Activated naive CD8-positive, alpha-beta T cell treated with anti-CD3 and anti-CD28 coated beads, Interleukin-2, amount 10 ng/mL, durations not matched to agents 7 days and 5 days (primary cell): ENCODE results near the gene UBE2I. TPM values are rescaled to one million over a fixed set of nuclear protein-coding genes. Genes with fewer than 3 reads are reported as not detected.
"Not testable (repeated sequence)": the region's sequence is repeated elsewhere in the genome, so short reads cannot be mapped to it uniquely, and the experiment has no call there.

Experiments used
- ATAC-seq: fragments of 150-1000 bp; cut with Tn5 transposase; one replicate; pipeline ENCODE4 v1.10.0; 2021; ENCODE audit warnings: low read depth, moderate library complexity
- POLR2A ChIA-PET: fragments of 350-600 bp; sonication (Branson Sonifier 250); formaldehyde crosslinking; loops from one replicate; lab custom pipeline; 2021; ENCODE audit warnings: antibody characterized with exemption; lab: Charles Lee
- DNase-seq: peaks from one replicate; pipeline ENCODE4 v3.0.0; 2021
- H3K27ac Mint-ChIP-seq: one replicate; pipeline ENCODE4 v1.8.0; 2022; ENCODE audit warnings: mild to moderate bottlenecking, mixed read lengths
- H3K27me3 Mint-ChIP-seq: one replicate; pipeline ENCODE4 v1.8.0; 2022; ENCODE audit warnings: mild to moderate bottlenecking, moderate library complexity, mixed read lengths
- H3K36me3 Mint-ChIP-seq: one replicate; pipeline ENCODE4 v1.8.0; 2021; ENCODE audit warnings: mild to moderate bottlenecking, mixed read lengths
- H3K4me1 Mint-ChIP-seq: one replicate; pipeline ENCODE4 v1.8.0; 2021; ENCODE audit warnings: mixed read lengths
- H3K4me3 Mint-ChIP-seq: one replicate; pipeline ENCODE4 v1.8.0; 2022; ENCODE audit warnings: mild to moderate bottlenecking, moderate library complexity, mixed read lengths
- H3K9me3 Mint-ChIP-seq: one replicate; pipeline ENCODE4 v1.8.0; 2021; ENCODE audit warnings: mixed read lengths
- total RNA-seq, 2 experiments: library from RNA; stranded (reverse); gene quantifications; one replicate each; pipeline ENCODE4 v1.2.3, GENCODE V29; 2021

Gene UBE2I
- total RNA-seq, 2 experiments from 2014 or later, result 211 to 232 TPM

DNA sequence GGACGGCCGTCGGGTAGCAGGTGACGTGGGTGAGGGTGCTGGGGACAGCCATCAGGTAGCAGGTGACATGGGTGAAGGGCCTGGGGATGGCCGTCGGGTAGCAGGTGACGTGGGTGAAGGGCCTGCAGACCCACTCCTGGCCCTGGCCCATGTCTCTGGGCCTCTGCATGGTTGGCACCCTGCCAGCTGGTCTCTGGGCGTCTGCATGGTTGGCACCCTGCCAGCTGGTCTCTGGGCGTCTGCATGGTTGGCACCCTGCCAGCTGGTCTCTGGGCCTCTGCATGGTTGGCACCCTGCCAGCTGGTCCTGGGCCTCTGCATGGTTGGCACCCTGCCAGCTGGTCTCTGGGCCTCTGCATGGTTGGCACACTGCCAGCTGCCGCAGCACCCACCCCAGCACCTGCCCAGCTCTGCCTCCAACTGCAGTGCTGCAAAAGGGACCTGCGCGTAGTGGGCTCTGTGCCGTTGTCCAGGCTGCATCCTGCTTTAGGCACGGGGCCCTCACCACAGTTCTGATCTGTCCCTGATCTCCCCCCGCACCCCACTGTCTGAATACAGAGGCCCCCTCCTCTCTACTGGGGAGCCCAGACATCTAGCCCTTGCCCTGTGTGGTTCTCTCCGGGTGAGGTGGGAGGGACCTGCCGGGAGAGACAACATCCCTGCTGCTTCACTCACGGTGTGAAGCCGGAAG is 37.6 kb upstream of the UBE2I start:
- H3K9me3 Mint-ChIP-seq, H3K36me3 Mint-ChIP-seq, H3K27ac Mint-ChIP-seq, DNase-seq, H3K4me3 Mint-ChIP-seq, H3K4me1 Mint-ChIP-seq, ATAC-seq, H3K27me3 Mint-ChIP-seq, POLR2A ChIA-PET: not testable (repeated sequence)

- Mint-ChIP-seq H3K36me3 (no peaks in the 10 kb centered on the region), H3K4me1 (no peaks in the 10 kb centered on the region), H3K27me3 (peaks cover 3% of the 10 kb centered on the region), H3K9me3 (no peaks in the 10 kb centered on the region), H3K4me3 (no peak overlapping the region), H3K27ac (no peak overlapping the region)
- POLR2A ChIA-PET, result no interaction called here
- no peak for ATAC-seq
- DNase-seq, result no peak
Measured at GRCh38 chr16:1272453-1273198, 36.8 kb upstream of the UBE2I start.

DNA sequence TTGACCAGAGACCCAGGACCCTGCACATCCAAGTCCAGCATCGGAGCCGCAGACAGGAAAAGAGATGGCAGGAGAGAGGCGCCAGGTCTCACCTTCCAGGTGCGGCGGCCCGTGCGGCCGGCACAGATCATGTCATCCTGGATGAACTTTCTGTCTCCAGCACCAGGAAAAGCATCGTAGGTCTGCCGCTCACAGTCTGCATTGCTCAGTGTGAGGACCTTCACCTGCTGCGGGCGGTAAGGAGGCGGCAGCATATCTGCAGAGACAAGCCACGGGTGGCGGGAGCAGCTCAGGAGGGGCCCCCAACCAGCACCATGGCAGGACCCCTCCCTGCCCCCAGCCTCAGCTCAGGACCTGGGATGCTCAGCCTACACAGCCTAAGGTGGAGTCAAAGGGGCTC is 35.6 kb upstream of the UBE2I start:
- no peak overlapping the region for H3K27ac Mint-ChIP-seq
- H3K4me1 Mint-ChIP-seq, result no peaks in the 10 kb centered on the region
- ATAC-seq (no peak), DNase-seq (no peak)
- no peaks in the 10 kb centered on the region for H3K9me3 Mint-ChIP-seq
- POLR2A ChIA-PET, result no interaction called here
- H3K4me3 Mint-ChIP-seq, result no peak overlapping the region
- H3K36me3 Mint-ChIP-seq, result no peaks in the 10 kb centered on the region
- H3K27me3 Mint-ChIP-seq, result peaks cover 7% of the 10 kb centered on the region

- ATAC-seq, result no peak
- DNase-seq, result no peak
- peaks cover 7% of the 10 kb centered on the region for H3K27me3 Mint-ChIP-seq
- no peaks in the 10 kb centered on the region for H3K4me1 Mint-ChIP-seq
- no peaks in the 10 kb centered on the region for H3K36me3 Mint-ChIP-seq
- POLR2A ChIA-PET, result no interaction called here
- no peaks in the 10 kb centered on the region for H3K9me3 Mint-ChIP-seq
- H3K27ac Mint-ChIP-seq, result no peak overlapping the region
- no peak overlapping the region for H3K4me3 Mint-ChIP-seq
Measured at GRCh38 chr16:1274767-1275166, 34.7 kb upstream of the UBE2I start.

- DNase-seq (no peak), ATAC-seq (no peak)
- Mint-ChIP-seq H3K36me3 (no peaks in the 10 kb centered on the region), H3K27me3 (peaks cover 7% of the 10 kb centered on the region), H3K4me3 (no peak overlapping the region), H3K27ac (no peak overlapping the region), H3K4me1 (no peaks in the 10 kb centered on the region), H3K9me3 (no peaks in the 10 kb centered on the region)
- POLR2A ChIA-PET, result no interaction called here
Measured at GRCh38 chr16:1275791-1276579, 33.5 kb upstream of the UBE2I start.

DNA sequence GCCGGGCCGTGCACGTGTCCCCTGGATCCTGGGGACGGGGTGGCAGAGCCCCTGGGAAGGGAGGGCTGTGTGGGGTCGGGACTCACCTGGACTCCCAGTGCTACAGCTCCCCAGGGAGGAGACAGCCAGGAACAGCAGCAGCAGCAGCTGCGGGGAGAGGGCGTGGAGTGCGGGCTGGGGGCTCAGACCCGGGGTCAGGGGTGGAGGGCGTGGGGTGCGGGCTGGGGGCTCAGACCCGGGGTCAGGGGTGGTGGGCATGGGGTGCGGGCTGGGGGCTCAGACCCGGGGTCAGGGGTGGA is 32.9 kb upstream of the UBE2I start:
- H3K9me3 Mint-ChIP-seq, result no peaks in the 10 kb centered on the region
- H3K4me3 Mint-ChIP-seq, result no peak overlapping the region
- POLR2A ChIA-PET, result no interaction called here
- H3K36me3 Mint-ChIP-seq, result no peaks in the 10 kb centered on the region
- DNase-seq (no peak), ATAC-seq (no peak)
- peaks cover 7% of the 10 kb centered on the region for H3K27me3 Mint-ChIP-seq
- H3K27ac Mint-ChIP-seq, result no peak overlapping the region
- no peaks in the 10 kb centered on the region for H3K4me1 Mint-ChIP-seq

- H3K4me1 Mint-ChIP-seq, result no peaks in the 10 kb centered on the region
- no peak for ATAC-seq
- no peaks in the 10 kb centered on the region for H3K9me3 Mint-ChIP-seq
- H3K27me3 Mint-ChIP-seq, result peaks cover 7% of the 10 kb centered on the region
- no peak for DNase-seq
- H3K27ac Mint-ChIP-seq, result no peak overlapping the region
- H3K4me3 Mint-ChIP-seq, result no peak overlapping the region
- no peaks in the 10 kb centered on the region for H3K36me3 Mint-ChIP-seq
- POLR2A ChIA-PET, result no interaction called here
Measured at GRCh38 chr16:1277151-1277598, 32.3 kb upstream of the UBE2I start.

GRCh38 chr16:1277617-1278282 is 31.7 kb upstream of the UBE2I start:
- H3K9me3 Mint-ChIP-seq, result no peaks in the 10 kb centered on the region
- POLR2A ChIA-PET, result no interaction called here
- no peaks in the 10 kb centered on the region for H3K4me1 Mint-ChIP-seq
- no peaks in the 10 kb centered on the region for H3K36me3 Mint-ChIP-seq
- no peak overlapping the region for H3K27ac Mint-ChIP-seq
- no peak for DNase-seq
- H3K4me3 Mint-ChIP-seq, result no peak overlapping the region
- H3K27me3 Mint-ChIP-seq, result peaks cover 7% of the 10 kb centered on the region
- no peak for ATAC-seq

- H3K27me3 Mint-ChIP-seq, result peaks cover 4% of the 10 kb centered on the region
Measured at GRCh38 chr16:1278477-1278876, 31.0 kb upstream of the UBE2I start.

DNA sequence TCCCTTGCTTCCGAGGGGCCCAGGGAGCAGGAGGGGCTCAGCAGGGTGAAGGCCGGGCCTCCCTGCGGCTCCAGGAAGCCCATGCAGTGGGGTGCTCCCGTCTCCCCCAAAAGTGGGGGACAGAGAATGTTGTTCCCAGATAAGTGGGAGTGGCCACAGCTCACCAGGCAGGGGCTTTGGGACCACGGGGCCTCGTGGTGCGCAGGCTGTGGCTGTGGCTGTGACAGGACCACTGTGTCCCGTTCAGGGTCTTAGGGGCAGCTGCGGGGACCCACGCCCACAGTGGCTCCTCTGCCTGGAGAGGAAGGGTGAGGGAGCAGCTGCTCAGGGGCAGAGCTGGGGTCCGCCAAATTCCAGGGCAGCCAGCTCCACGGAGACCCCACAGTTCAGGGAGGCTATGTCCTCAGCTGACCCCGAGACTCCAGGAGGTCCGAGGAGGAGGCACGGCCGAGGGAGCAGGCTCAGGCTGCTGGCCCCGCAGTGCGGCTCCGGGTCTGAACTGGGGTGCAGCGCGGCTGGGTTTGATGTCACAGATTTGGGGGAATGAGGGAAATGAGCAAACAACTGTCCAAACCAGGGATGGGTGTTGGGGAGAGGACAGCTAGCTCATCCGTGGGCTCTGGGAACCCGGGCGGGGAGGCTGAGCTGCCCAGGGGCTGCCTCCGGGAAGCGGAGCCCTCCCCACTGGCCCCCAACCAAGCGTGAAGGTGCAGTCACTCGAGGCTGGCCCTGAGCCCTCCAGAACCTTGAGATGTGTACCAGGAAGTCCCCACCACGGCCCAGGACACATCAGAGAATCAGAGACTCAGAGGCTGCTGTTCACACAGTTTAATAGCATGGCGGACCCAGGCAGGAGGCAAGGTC is 30.1 kb upstream of the UBE2I start:
- no peak for ATAC-seq
- POLR2A ChIA-PET, result no interaction called here
- Mint-ChIP-seq H3K36me3 (no peaks in the 10 kb centered on the region), H3K4me3 (no peak overlapping the region), H3K27me3 (peaks cover 4% of the 10 kb centered on the region), H3K4me1 (peaks cover 1% of the 10 kb centered on the region), H3K9me3 (no peaks in the 10 kb centered on the region), H3K27ac (no peak overlapping the region)
- no peak for DNase-seq

More at GRCh38 chr16:1278477-1278876, 31.0 kb upstream of the UBE2I start:
- ATAC-seq, result no peak
- Mint-ChIP-seq H3K27ac (no peak overlapping the region), H3K4me1 (peaks cover 1% of the 10 kb centered on the region), H3K9me3 (no peaks in the 10 kb centered on the region), H3K36me3 (no peaks in the 10 kb centered on the region), H3K4me3 (no peak overlapping the region)
- POLR2A ChIA-PET, result no interaction called here
- DNase-seq, result no peak

DNA sequence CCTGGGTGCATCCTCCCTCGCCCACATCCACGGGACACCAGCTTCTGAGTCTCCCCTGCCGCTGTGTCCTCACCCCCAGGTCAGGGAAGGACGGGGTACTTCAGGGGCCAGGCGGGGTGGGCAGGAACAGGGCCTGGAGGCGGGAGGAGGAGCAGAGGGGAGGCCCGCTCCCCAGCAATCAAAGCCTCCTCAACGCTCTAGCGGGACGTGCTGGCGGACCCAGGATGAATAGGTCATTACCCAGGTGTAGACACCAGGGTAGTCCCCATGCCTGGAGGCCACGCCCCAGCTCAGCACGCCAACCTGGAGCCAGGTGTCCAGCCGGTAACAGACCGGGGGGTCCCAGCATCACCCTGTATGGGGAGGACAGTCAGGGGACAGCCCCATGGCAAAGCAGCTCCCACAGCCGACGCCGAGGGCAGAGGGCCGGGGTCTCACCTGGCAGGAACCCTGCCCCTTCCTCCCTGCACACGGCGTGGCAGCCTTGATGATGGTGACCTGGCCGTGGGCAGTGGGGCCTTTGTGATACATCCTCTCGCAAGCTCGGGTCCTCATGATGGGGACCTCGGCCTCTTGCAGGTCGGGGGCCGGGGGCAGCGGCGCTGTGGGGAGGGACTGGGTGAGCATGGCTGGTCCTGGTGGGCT is 29.4 kb upstream of the UBE2I start:
- no peaks in the 10 kb centered on the region for H3K36me3 Mint-ChIP-seq
- POLR2A ChIA-PET, result no interaction called here

DNA sequence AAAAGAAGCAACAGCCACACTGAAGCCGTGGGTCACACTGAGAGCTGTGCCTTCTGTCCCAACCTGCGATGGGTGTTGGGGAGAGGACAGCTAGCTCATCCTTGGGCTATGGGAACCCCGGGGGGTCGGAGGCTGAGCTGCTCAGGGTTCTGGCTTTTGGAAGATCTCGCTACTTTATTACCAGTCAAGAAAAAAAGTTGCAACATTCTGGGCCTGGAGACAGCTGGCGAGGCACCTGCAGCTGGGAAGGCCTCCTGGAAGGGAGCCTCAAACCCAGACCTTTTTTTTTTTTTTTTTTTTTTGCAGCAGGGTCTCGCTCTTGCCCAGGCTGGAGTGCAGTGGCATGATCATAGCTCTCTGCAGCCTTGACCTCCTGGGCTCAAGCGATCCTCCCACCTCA is 28.7 kb upstream of the UBE2I start:
- DNase-seq, result no peak
- POLR2A ChIA-PET, result no interaction called here
- Mint-ChIP-seq H3K9me3 (no peaks in the 10 kb centered on the region), H3K36me3 (no peaks in the 10 kb centered on the region), H3K4me3 (no peak overlapping the region), H3K4me1 (peaks cover 1% of the 10 kb centered on the region), H3K27ac (no peak overlapping the region), H3K27me3 (peaks cover 4% of the 10 kb centered on the region)
- no peak for ATAC-seq

More for the DNA sequence above, 29.4 kb upstream of the UBE2I start:
- no peak overlapping the region for H3K4me3 Mint-ChIP-seq
- H3K9me3 Mint-ChIP-seq, result no peaks in the 10 kb centered on the region
- ATAC-seq, result no peak
- DNase-seq, result no peak
- H3K27me3 Mint-ChIP-seq, result peaks cover 4% of the 10 kb centered on the region
- H3K4me1 Mint-ChIP-seq, result peaks cover 1% of the 10 kb centered on the region
- H3K27ac Mint-ChIP-seq, result no peak overlapping the region
